Effector memory CD4-positive, alpha-beta T cell (primary cell): Measurements from ENCODE around the gene PLA2G4F.

Experiments used
- DNase-seq, 3 donors: peaks; one replicate each; pipeline ENCODE4 v3.0.0-alpha.2; 2020
- H3K27ac ChIP-seq: 2 replicates; pipeline ENCODE4 v1.7.0; 2013; ENCODE audit warnings: mild to moderate bottlenecking, low read length, moderate library complexity; ENCODE audit not compliant: insufficient read depth, poor library complexity, severe bottlenecking
- H3K27me3 ChIP-seq: replicated peaks from 2 replicates; pipeline ENCODE4 v1.7.0; 2013; ENCODE audit warnings: mild to moderate bottlenecking, low read length; ENCODE audit not compliant: insufficient read depth, control insufficient read depth, poor library complexity, severe bottlenecking
- H3K36me3 ChIP-seq: 2 replicates; pipeline ENCODE4 v1.7.0; 2013; ENCODE audit warnings: mild to moderate bottlenecking, low read length, moderate library complexity; ENCODE audit not compliant: control insufficient read depth, insufficient read depth
- H3K4me1 ChIP-seq: 2 replicates; pipeline ENCODE4 v1.7.0; 2013; ENCODE audit warnings: low read length, mild to moderate bottlenecking; ENCODE audit not compliant: control insufficient read depth, insufficient read depth, poor library complexity, severe bottlenecking
- H3K4me3 ChIP-seq: 2 replicates; pipeline ENCODE4 v1.7.0; 2013; ENCODE audit warnings: low read length, low read depth, mild to moderate bottlenecking; ENCODE audit not compliant: insufficient read depth, poor library complexity, severe bottlenecking
- H3K9me3 ChIP-seq: 2 replicates; pipeline ENCODE4 v1.7.0; 2013; ENCODE audit warnings: mild to moderate bottlenecking, low read length, moderate library complexity; ENCODE audit not compliant: control insufficient read depth

Gene PLA2G4F

GRCh38 chr15:42185801-42186200 lies 29.4 kb upstream of the PLA2G4F start:
- Histone ChIP-seq H3K4me1 (no peaks in the 10 kb centered on the region), H3K4me3 (no peak overlapping the region), H3K27me3 (no peaks in the 10 kb centered on the region), H3K9me3 (no peaks in the 10 kb centered on the region), H3K27ac (no peak overlapping the region), H3K36me3 (peaks cover 68% of the 10 kb centered on the region)
- DNase-seq = no peak

GRCh38 chr15:42184736-42185135 lies 28.3 kb upstream of the PLA2G4F start:
- H3K36me3 ChIP-seq = peaks cover 69% of the 10 kb centered on the region
- no peaks in the 10 kb centered on the region for H3K9me3 ChIP-seq
- no peak overlapping the region for H3K27ac ChIP-seq
- H3K4me1 ChIP-seq = no peaks in the 10 kb centered on the region
- no peak overlapping the region for H3K4me3 ChIP-seq
- no peaks in the 10 kb centered on the region for H3K27me3 ChIP-seq
- no peak for DNase-seq

- no peak overlapping the region for H3K4me3 ChIP-seq
- no peak for DNase-seq
- no peaks in the 10 kb centered on the region for H3K27me3 ChIP-seq
- H3K36me3 ChIP-seq = peaks cover 70% of the 10 kb centered on the region
- H3K27ac ChIP-seq = no peak overlapping the region
- H3K4me1 ChIP-seq = no peaks in the 10 kb centered on the region
- H3K9me3 ChIP-seq = no peaks in the 10 kb centered on the region
Measured at GRCh38 chr15:42184296-42184695, 27.9 kb upstream of the PLA2G4F start.

- no peaks in the 10 kb centered on the region for H3K27me3 ChIP-seq
- no peak for DNase-seq
- H3K36me3 ChIP-seq = peaks cover 72% of the 10 kb centered on the region
- no peak overlapping the region for H3K4me3 ChIP-seq
- no peak overlapping the region for H3K27ac ChIP-seq
- H3K9me3 ChIP-seq = no peaks in the 10 kb centered on the region
- no peaks in the 10 kb centered on the region for H3K4me1 ChIP-seq
Measured at GRCh38 chr15:42182961-42183360, 26.5 kb upstream of the PLA2G4F start.

GRCh38 chr15:42182328-42182886 lies 26.0 kb upstream of the PLA2G4F start:
- no peaks in the 10 kb centered on the region for H3K4me1 ChIP-seq
- DNase-seq = no peak
- H3K36me3 ChIP-seq = peaks cover 70% of the 10 kb centered on the region
- no peaks in the 10 kb centered on the region for H3K27me3 ChIP-seq
- H3K9me3 ChIP-seq = no peaks in the 10 kb centered on the region
- no peak overlapping the region for H3K4me3 ChIP-seq
- H3K27ac ChIP-seq = no peak overlapping the region

GRCh38 chr15:42178056-42178455 lies 21.6 kb upstream of the PLA2G4F start:
- no peaks in the 10 kb centered on the region for H3K9me3 ChIP-seq
- no peak overlapping the region for H3K27ac ChIP-seq
- no peak for DNase-seq
- no peaks in the 10 kb centered on the region for H3K27me3 ChIP-seq
- H3K4me3 ChIP-seq = no peak overlapping the region
- H3K4me1 ChIP-seq = no peaks in the 10 kb centered on the region
- peaks cover 52% of the 10 kb centered on the region for H3K36me3 ChIP-seq

- no peaks in the 10 kb centered on the region for H3K4me1 ChIP-seq
- H3K27ac ChIP-seq = no peak overlapping the region
- H3K36me3 ChIP-seq = peaks cover 65% of the 10 kb centered on the region
- no peak for DNase-seq
- H3K4me3 ChIP-seq = no peak overlapping the region
- no peaks in the 10 kb centered on the region for H3K9me3 ChIP-seq
- no peaks in the 10 kb centered on the region for H3K27me3 ChIP-seq
Measured at GRCh38 chr15:42175671-42176070, 19.2 kb upstream of the PLA2G4F start.

GRCh38 chr15:42172475-42172874 lies 16.0 kb upstream of the PLA2G4F start:
- Histone ChIP-seq H3K4me1 (no peaks in the 10 kb centered on the region), H3K4me3 (no peak overlapping the region), H3K9me3 (no peaks in the 10 kb centered on the region), H3K27me3 (no peaks in the 10 kb centered on the region), H3K27ac (no peak overlapping the region), H3K36me3 (peaks cover 71% of the 10 kb centered on the region)
- DNase-seq = no peak

- Histone ChIP-seq H3K4me3 (no peak overlapping the region), H3K36me3 (peaks cover 73% of the 10 kb centered on the region), H3K27ac (no peak overlapping the region), H3K27me3 (no peaks in the 10 kb centered on the region), H3K4me1 (no peaks in the 10 kb centered on the region), H3K9me3 (no peaks in the 10 kb centered on the region)
- DNase-seq = no peak
Measured at GRCh38 chr15:42171795-42172194, 15.4 kb upstream of the PLA2G4F start.

- no peak for DNase-seq
- H3K36me3 ChIP-seq = peaks cover 80% of the 10 kb centered on the region
- no peaks in the 10 kb centered on the region for H3K9me3 ChIP-seq
- H3K27ac ChIP-seq = no peak overlapping the region
- no peaks in the 10 kb centered on the region for H3K27me3 ChIP-seq
- no peak overlapping the region for H3K4me3 ChIP-seq
- H3K4me1 ChIP-seq = no peaks in the 10 kb centered on the region
Measured at GRCh38 chr15:42171122-42171521, 14.7 kb upstream of the PLA2G4F start.
